ENCODE results near the gene ABCA4. TPM values are rescaled to one million over a fixed set of nuclear protein-coding genes. Genes with fewer than 3 reads are reported as not detected.
A peak's percentile ranks its signal among the peaks of the same experiment; 100 is the strongest.
"Not testable (repeated sequence)": the region's sequence is repeated elsewhere in the genome, so short reads cannot be mapped to it uniquely, and the experiment has no call there.

ABCA4 gene
- polyA plus RNA-seq (2013, experiment 1 of 2) = 0.71 TPM
- polyA plus RNA-seq (2013, experiment 2 of 2) = 0.66 TPM

GRCh38 chr1:94120991-94121390 is at the start of gene ABCA4:
ABCA4 (minus strand) TSS chr1:94121148; CDS start chr1:94121045, 103 bp downstream.
- Histone ChIP-seq H3K14ac (ENCODE audit: low read length) (peak within 1 kb of the TSS; percentile 23), H2AFZ (ENCODE audit: low read length) (no peak within 1 kb of the TSS), H3K36me3 (replicated peaks in 1 of 2; ENCODE audit: control insufficient read depth in 2 of 2, insufficient read depth in 2 of 2, low read length in 2 of 2) (no peaks in the 10 kb centered on the region), H2AK5ac (ENCODE audit: low read depth, low read length) (peak within 1 kb of the TSS; percentile 10), H2BK120ac (ENCODE audit: low read depth, low read length) (peak within 1 kb of the TSS; percentile 4), H2BK5ac (ENCODE audit: low read length) (no peak within 1 kb of the TSS), H3K27ac (replicated peaks; ENCODE audit: low read length) (peak within 1 kb of the TSS; percentile 20), H3K4me3 (ENCODE audit: low read length in 2 of 2) (no peak within 1 kb of the TSS), H2BK15ac (ENCODE audit: low read length) (no peak within 1 kb of the TSS), H3K18ac (ENCODE audit: low read length) (peak within 1 kb of the TSS; percentile 41), H3K4me1 (ENCODE audit: control insufficient read depth in 2 of 2, insufficient read depth in 1 of 2, low read depth in 1 of 2, low read length in 2 of 2) (peaks cover 33 to 34% of the 10 kb centered on the region in 2 donors), H3K27me3 (ENCODE audit: control insufficient read depth in 3 of 3, insufficient read depth in 3 of 3, low read depth in 1 of 3, low read length in 3 of 3) (no peaks in the 10 kb centered on the region), H3K9me3 (replicated peaks in 1 of 2; ENCODE audit: control insufficient read depth in 2 of 2, insufficient read depth in 1 of 2, low read depth in 1 of 2, low read length in 2 of 2) (no peaks in the 10 kb centered on the region), H4K91ac (ENCODE audit: low read depth, low read length, poor library complexity) (no peak within 1 kb of the TSS), H4K8ac (ENCODE audit: low read depth, low read length) (no peak within 1 kb of the TSS), H3K79me1 (ENCODE audit: low read depth, low read length) (no peaks in the 10 kb centered on the region), H3K23ac (ENCODE audit: low read depth, low read length, poor library complexity) (no peak within 1 kb of the TSS), H3K4ac (ENCODE audit: low read length) (no peak within 1 kb of the TSS), H3K4me2 (ENCODE audit: insufficient read depth, low read length, poor library complexity, severe bottlenecking) (no peak within 1 kb of the TSS), H2BK12ac (ENCODE audit: low read length) (no peak within 1 kb of the TSS), H3K9ac (ENCODE audit: low read depth, low read length, poor library complexity) (no peak within 1 kb of the TSS)
- no CpG with 5 or more reads among the region's 9 CpGs for WGBS, 2 donors (ENCODE audit: extremely low coverage in 2 of 2, insufficient read length in 2 of 2, insufficient replicate concordance in 1 of 2)
- DNase-seq (ENCODE audit: low spot score) = no peak

GRCh38 chr1:94169126-94169525 is 48.2 kb upstream of the ABCA4 start:
- Histone ChIP-seq H4K91ac (ENCODE audit: low read depth, low read length, poor library complexity) (no peak overlapping the region), H2BK12ac (ENCODE audit: low read length) (no peak overlapping the region), H3K18ac (ENCODE audit: low read length) (no peak overlapping the region), H3K27ac (replicated peaks; ENCODE audit: low read length) (no peak overlapping the region), H3K9ac (ENCODE audit: low read depth, low read length, poor library complexity) (no peak overlapping the region), H4K8ac (ENCODE audit: low read depth, low read length) (no peak overlapping the region), H3K79me1 (ENCODE audit: low read depth, low read length) (no peaks in the 10 kb centered on the region), H2BK15ac (ENCODE audit: low read length) (no peak overlapping the region), H2AK5ac (ENCODE audit: low read depth, low read length) (no peak overlapping the region), H3K14ac (ENCODE audit: low read length) (no peak overlapping the region), H3K23ac (ENCODE audit: low read depth, low read length, poor library complexity) (no peak overlapping the region), H2BK5ac (ENCODE audit: low read length) (no peak overlapping the region), H3K36me3 (replicated peaks in 1 of 2; ENCODE audit: control insufficient read depth in 2 of 2, insufficient read depth in 2 of 2, low read length in 2 of 2) (peaks cover 4 to 22% of the 10 kb centered on the region in 2 donors), H2BK120ac (ENCODE audit: low read depth, low read length) (no peak overlapping the region), H3K4ac (ENCODE audit: low read length) (no peak overlapping the region), H3K27me3 (ENCODE audit: control insufficient read depth in 3 of 3, insufficient read depth in 3 of 3, low read depth in 1 of 3, low read length in 3 of 3) (no peaks in the 10 kb centered on the region), H3K4me3 (ENCODE audit: low read length in 2 of 2) (no peak overlapping the region), H2AFZ (ENCODE audit: low read length) (no peak overlapping the region), H3K4me2 (ENCODE audit: insufficient read depth, low read length, poor library complexity, severe bottlenecking) (no peak overlapping the region), H3K9me3 (replicated peaks in 1 of 2; ENCODE audit: control insufficient read depth in 2 of 2, insufficient read depth in 1 of 2, low read depth in 1 of 2, low read length in 2 of 2) (no peaks in the 10 kb centered on the region), H3K4me1 (ENCODE audit: control insufficient read depth in 2 of 2, insufficient read depth in 1 of 2, low read depth in 1 of 2, low read length in 2 of 2) (no peaks in the 10 kb centered on the region)
- no CpG with 5 or more reads among the region's 3 CpGs for WGBS, 2 donors (ENCODE audit: extremely low coverage in 2 of 2, insufficient read length in 2 of 2, insufficient replicate concordance in 1 of 2)
- DNase-seq (ENCODE audit: low spot score) = no peak

GRCh38 chr1:94165843-94166242 is 44.9 kb upstream of the ABCA4 start:
- Histone ChIP-seq H3K18ac (ENCODE audit: low read length) (no peak overlapping the region), H3K27ac (replicated peaks; ENCODE audit: low read length) (no peak overlapping the region), H2BK15ac (ENCODE audit: low read length) (no peak overlapping the region), H2AK5ac (ENCODE audit: low read depth, low read length) (no peak overlapping the region), H2AFZ (ENCODE audit: low read length) (no peak overlapping the region), H3K14ac (ENCODE audit: low read length) (no peak overlapping the region), H3K4me1 (ENCODE audit: control insufficient read depth in 2 of 2, insufficient read depth in 1 of 2, low read depth in 1 of 2, low read length in 2 of 2) (peaks cover 0 to 2% of the 10 kb centered on the region in 2 donors), H3K4me2 (ENCODE audit: insufficient read depth, low read length, poor library complexity, severe bottlenecking) (no peak overlapping the region), H3K4me3 (ENCODE audit: low read length in 2 of 2) (no peak overlapping the region), H2BK5ac (ENCODE audit: low read length) (no peak overlapping the region), H4K8ac (ENCODE audit: low read depth, low read length) (no peak overlapping the region), H3K27me3 (ENCODE audit: control insufficient read depth in 3 of 3, insufficient read depth in 3 of 3, low read depth in 1 of 3, low read length in 3 of 3) (no peaks in the 10 kb centered on the region), H3K4ac (ENCODE audit: low read length) (no peak overlapping the region), H2BK12ac (ENCODE audit: low read length) (no peak overlapping the region), H3K36me3 (replicated peaks in 1 of 2; ENCODE audit: control insufficient read depth in 2 of 2, insufficient read depth in 2 of 2, low read length in 2 of 2) (no peaks in the 10 kb centered on the region), H3K79me1 (ENCODE audit: low read depth, low read length) (no peaks in the 10 kb centered on the region), H4K91ac (ENCODE audit: low read depth, low read length, poor library complexity) (no peak overlapping the region), H3K9ac (ENCODE audit: low read depth, low read length, poor library complexity) (no peak overlapping the region), H3K23ac (ENCODE audit: low read depth, low read length, poor library complexity) (no peak overlapping the region), H3K9me3 (replicated peaks in 1 of 2; ENCODE audit: control insufficient read depth in 2 of 2, insufficient read depth in 1 of 2, low read depth in 1 of 2, low read length in 2 of 2) (no peaks in the 10 kb centered on the region), H2BK120ac (ENCODE audit: low read depth, low read length) (no peak overlapping the region)
- DNase-seq (ENCODE audit: low spot score) = no peak
- WGBS, 2 donors (ENCODE audit: extremely low coverage in 2 of 2, insufficient read length in 2 of 2, insufficient replicate concordance in 1 of 2) = no CpG with 5 or more reads among the region's 5 CpGs

GRCh38 chr1:94164885-94165284 is 43.9 kb upstream of the ABCA4 start:
- H3K79me1 ChIP-seq (ENCODE audit: low read depth, low read length); H4K8ac ChIP-seq (ENCODE audit: low read depth, low read length); H4K91ac ChIP-seq (ENCODE audit: low read depth, low read length, poor library complexity); H3K23ac ChIP-seq (ENCODE audit: low read depth, low read length, poor library complexity); H3K9me3 ChIP-seq (replicated peaks in 1 of 2; ENCODE audit: control insufficient read depth in 2 of 2, insufficient read depth in 1 of 2, low read depth in 1 of 2, low read length in 2 of 2); H3K27ac ChIP-seq (replicated peaks; ENCODE audit: low read length); H2BK5ac ChIP-seq (ENCODE audit: low read length); H3K4me3 ChIP-seq (ENCODE audit: low read length in 2 of 2); H3K27me3 ChIP-seq (ENCODE audit: control insufficient read depth in 3 of 3, insufficient read depth in 3 of 3, low read depth in 1 of 3, low read length in 3 of 3); H3K14ac ChIP-seq (ENCODE audit: low read length); DNase-seq (ENCODE audit: low spot score); H3K9ac ChIP-seq (ENCODE audit: low read depth, low read length, poor library complexity); H3K4me2 ChIP-seq (ENCODE audit: insufficient read depth, low read length, poor library complexity, severe bottlenecking); H2AK5ac ChIP-seq (ENCODE audit: low read depth, low read length); H3K4ac ChIP-seq (ENCODE audit: low read length); H3K18ac ChIP-seq (ENCODE audit: low read length); H3K36me3 ChIP-seq (replicated peaks in 1 of 2; ENCODE audit: control insufficient read depth in 2 of 2, insufficient read depth in 2 of 2, low read length in 2 of 2); H2BK12ac ChIP-seq (ENCODE audit: low read length); H2AFZ ChIP-seq (ENCODE audit: low read length); H2BK15ac ChIP-seq (ENCODE audit: low read length); H2BK120ac ChIP-seq (ENCODE audit: low read depth, low read length); H3K4me1 ChIP-seq (ENCODE audit: control insufficient read depth in 2 of 2, insufficient read depth in 1 of 2, low read depth in 1 of 2, low read length in 2 of 2): not testable (repeated sequence)
- WGBS, 2 donors (ENCODE audit: extremely low coverage in 2 of 2, insufficient read length in 2 of 2, insufficient replicate concordance in 1 of 2) = no CpG with 5 or more reads among the region's 2 CpGs

All from neuronal stem cell (in vitro differentiated cells).